HG03159 (cell line): Measurements from ENCODE around the gene LRIT1.
A peak's percentile ranks its signal among the peaks of the same experiment; 100 is the strongest.
"Not testable (repeated sequence)": the region's sequence is repeated elsewhere in the genome, so short reads cannot be mapped to it uniquely, and the experiment has no call there.

Experiments used
- ATAC-seq: cut with Tn5 transposase; IDR thresholded peaks from one replicate; pipeline ENCODE4 v1.9.1; 2021; ENCODE audit warnings: mild to moderate bottlenecking, moderate library complexity; ENCODE audit not compliant: unreplicated experiment

The LRIT1 gene, protein sequence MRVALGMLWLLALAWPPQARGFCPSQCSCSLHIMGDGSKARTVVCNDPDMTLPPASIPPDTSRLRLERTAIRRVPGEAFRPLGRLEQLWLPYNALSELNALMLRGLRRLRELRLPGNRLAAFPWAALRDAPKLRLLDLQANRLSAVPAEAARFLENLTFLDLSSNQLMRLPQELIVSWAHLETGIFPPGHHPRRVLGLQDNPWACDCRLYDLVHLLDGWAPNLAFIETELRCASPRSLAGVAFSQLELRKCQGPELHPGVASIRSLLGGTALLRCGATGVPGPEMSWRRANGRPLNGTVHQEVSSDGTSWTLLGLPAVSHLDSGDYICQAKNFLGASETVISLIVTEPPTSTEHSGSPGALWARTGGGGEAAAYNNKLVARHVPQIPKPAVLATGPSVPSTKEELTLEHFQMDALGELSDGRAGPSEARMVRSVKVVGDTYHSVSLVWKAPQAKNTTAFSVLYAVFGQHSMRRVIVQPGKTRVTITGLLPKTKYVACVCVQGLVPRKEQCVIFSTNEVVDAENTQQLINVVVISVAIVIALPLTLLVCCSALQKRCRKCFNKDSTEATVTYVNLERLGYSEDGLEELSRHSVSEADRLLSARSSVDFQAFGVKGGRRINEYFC

GRCh38 chr10:84241185-84241790 is at the start of gene LRIT1:
Gene LRIT1, minus strand, starts transcription at chr10:84241546. Its CDS starts 107 bp downstream, at chr10:84241439.
- no peak for ATAC-seq

- ATAC-seq, result no peak
These were observed 48.9 kb upstream of the LRIT1 start for GRCh38 chr10:84290235-84290634.

GRCh38 chr10:84289521-84290200 is 48.3 kb upstream of the LRIT1 start:
- ATAC-seq, result no peak

- ATAC-seq, result no peak
These were observed 46.8 kb upstream of the LRIT1 start for GRCh38 chr10:84288151-84288550.

DNA sequence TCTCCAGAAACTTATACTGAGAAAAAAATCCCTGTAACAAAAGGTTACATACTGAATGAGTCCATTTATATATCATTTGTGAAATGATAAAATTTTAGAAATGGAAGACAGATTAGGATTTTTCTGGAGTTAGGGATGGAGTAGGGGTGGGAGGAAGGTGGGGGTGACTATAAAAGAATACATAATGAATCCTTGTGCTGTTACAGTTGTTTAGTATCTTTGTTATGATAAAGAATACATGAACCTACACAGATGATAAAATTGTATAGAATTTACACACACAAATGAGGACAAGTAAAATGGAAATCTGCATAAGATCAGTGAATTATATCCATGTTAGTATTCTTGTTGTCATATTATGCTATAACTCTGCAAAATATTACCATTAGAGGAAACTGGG is 45.3 kb upstream of the LRIT1 start:
- ATAC-seq, result no peak

GRCh38 chr10:84279876-84280475 is 38.6 kb upstream of the LRIT1 start:
- not testable (repeated sequence) for ATAC-seq

DNA sequence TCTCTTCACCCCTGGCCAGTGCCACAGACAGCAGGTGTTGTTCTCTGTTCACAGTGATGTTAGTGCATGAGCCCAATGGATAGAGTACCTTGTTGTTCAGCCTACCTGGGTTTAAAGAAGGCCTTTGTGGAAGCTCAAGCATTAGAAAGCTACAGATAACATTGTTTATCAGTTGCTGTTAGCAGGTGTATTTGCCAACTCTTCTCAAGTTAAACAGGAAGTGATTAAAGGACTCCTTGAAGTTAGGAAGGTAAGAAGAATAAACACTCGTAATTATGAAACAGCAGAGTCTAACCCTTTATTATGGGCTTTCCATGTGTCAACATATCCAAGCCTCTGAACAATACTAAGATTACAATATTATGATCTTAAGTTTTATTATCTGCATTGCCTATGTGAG is 29.4 kb upstream of the LRIT1 start:
- no peak for ATAC-seq

GRCh38 chr10:84269773-84270172 is 28.4 kb upstream of the LRIT1 start:
- ATAC-seq, result no peak

GRCh38 chr10:84269162-84269561 is 27.8 kb upstream of the LRIT1 start:
- ATAC-seq, result no peak

- ATAC-seq, result peak; percentile 49
These were observed 26.3 kb upstream of the LRIT1 start for GRCh38 chr10:84267503-84268126.

GRCh38 chr10:84265418-84265817 is 24.1 kb upstream of the LRIT1 start:
- no peak for ATAC-seq

DNA sequence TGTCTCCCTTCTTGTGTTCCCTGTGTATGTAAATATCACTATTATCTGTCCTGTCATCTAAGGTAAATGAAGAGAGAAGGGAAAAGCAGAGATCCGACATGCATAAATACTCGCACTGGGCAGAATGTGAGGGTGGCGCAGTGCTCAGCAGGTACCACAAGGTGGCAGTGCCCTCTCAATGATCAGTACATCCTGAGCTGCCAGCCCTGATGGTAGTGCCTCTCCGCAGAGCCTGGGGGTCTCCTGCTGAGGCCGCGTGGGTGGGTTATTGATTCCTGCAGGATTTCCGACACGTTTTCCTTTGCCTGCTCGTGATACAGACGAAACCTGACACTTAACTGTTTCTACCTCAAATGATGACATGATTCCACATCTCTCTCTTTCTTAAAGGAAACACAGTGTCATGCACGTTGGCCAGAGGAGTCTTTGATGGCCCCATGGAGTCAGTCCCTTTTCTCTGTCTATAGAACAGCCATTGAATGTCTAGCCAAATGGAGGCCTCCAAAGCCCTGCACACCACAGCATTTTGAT is 23.3 kb upstream of the LRIT1 start:
- ATAC-seq, result peak; percentile 98

GRCh38 chr10:84263716-84264115 is 22.4 kb upstream of the LRIT1 start:
- ATAC-seq, result no peak

- no peak for ATAC-seq
These were observed 21.0 kb upstream of the LRIT1 start for GRCh38 chr10:84262190-84262956.

DNA sequence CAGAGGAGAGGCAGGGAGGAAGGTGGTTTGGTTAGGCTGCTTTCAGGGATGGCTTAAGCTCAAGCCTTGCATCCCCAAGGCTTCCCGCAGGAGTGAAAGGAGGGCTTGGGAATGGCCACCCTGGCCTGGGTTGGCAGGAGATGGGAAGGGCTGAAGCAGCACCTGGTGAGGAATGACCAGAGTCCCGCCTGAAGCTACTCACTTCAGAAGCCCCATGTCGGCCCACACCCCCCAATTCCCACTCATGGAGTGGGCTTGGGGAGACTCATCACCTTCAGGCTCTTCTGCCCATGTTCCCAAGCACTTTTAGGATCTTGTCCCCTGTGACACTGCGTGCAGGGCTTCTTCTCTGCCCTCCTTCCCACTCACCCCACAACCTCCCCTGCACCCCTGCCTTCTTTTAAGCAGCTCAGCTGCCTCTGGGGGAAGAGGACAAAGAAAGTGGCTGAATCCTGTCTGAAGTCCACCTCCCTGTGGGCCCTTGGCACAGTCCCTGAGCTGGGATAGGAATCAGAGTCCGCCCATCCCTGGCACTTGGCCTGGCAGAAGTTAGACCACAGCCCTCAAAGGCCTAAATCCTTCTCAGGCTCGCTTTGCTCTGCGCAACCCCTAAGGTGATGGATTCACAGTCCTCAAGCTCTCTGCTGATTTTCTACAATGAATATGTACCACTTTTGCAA is 20.0 kb upstream of the LRIT1 start:
- no peak for ATAC-seq

- ATAC-seq, result no peak
These were observed 16.8 kb upstream of the LRIT1 start for GRCh38 chr10:84258034-84258695.

GRCh38 chr10:84257343-84258020 is 16.1 kb upstream of the LRIT1 start:
- no peak for ATAC-seq
